ENCODE measurements around the gene SORL1. TPM values are rescaled to one million over a fixed set of nuclear protein-coding genes. Genes with fewer than 3 reads are reported as not detected.

Gene SORL1
- total RNA-seq, 2 donors from 2014 or later, result 66.1 to 121 TPM

GRCh38 chr11:121626507-121626875, 174.4 kb downstream of the SORL1 start:
- Histone ChIP-seq H3K27ac (no peak overlapping the region), H3K9me3 (no peaks in the 10 kb centered on the region), H3K27me3 (no peaks in the 10 kb centered on the region), H3K36me3 (no peaks in the 10 kb centered on the region), H3K4me1 (no peaks in the 10 kb centered on the region), H3K9ac (ENCODE audit: low read depth in 2 of 2, low read length in 2 of 2) (no peak overlapping the region), H3K4me3 (no peak overlapping the region)
- no peak for TF ChIP-seq CTCF (IDR thresholded peaks at IDR 0.05)
- DNase-seq, result no peak
- intact Hi-C loops (cut with DNase I), result no loop called here

- Histone ChIP-seq H3K4me3 (no peak overlapping the region), H3K4me1 (no peaks in the 10 kb centered on the region), H3K9ac (ENCODE audit: low read depth in 2 of 2, low read length in 2 of 2) (no peak overlapping the region), H3K27ac (no peak overlapping the region), H3K27me3 (no peaks in the 10 kb centered on the region), H3K9me3 (no peaks in the 10 kb centered on the region), H3K36me3 (no peaks in the 10 kb centered on the region)
- TF ChIP-seq CTCF (IDR thresholded peaks at IDR 0.05), result no peak
- DNase-seq, result no peak
- intact Hi-C loops (cut with DNase I), result no loop called here
Observed at GRCh38 chr11:121626980-121627379, 174.9 kb downstream of the SORL1 start.

- Histone ChIP-seq H3K27me3 (no peaks in the 10 kb centered on the region), H3K4me1 (no peaks in the 10 kb centered on the region), H3K27ac (no peak overlapping the region), H3K9me3 (no peaks in the 10 kb centered on the region), H3K9ac (ENCODE audit: low read depth in 2 of 2, low read length in 2 of 2) (no peak overlapping the region), H3K4me3 (no peak overlapping the region), H3K36me3 (no peaks in the 10 kb centered on the region)
- intact Hi-C loops (cut with DNase I), result no loop called here
- DNase-seq, result no peak
- no peak for TF ChIP-seq CTCF (IDR thresholded peaks at IDR 0.05)
Observed at GRCh38 chr11:121630041-121630440, 177.9 kb downstream of the SORL1 start.

GRCh38 chr11:121631456-121631855, 179.3 kb downstream of the SORL1 start:
- no peak overlapping the region for H3K27ac ChIP-seq
- no peak for DNase-seq
- H3K4me3 ChIP-seq, result no peak overlapping the region
- H3K4me1 ChIP-seq, result no peaks in the 10 kb centered on the region
- intact Hi-C loops (cut with DNase I), result no loop called here
- H3K9me3 ChIP-seq, result no peaks in the 10 kb centered on the region
- H3K9ac ChIP-seq (ENCODE audit: low read depth in 2 of 2, low read length in 2 of 2), result no peak overlapping the region
- H3K27me3 ChIP-seq, result no peaks in the 10 kb centered on the region
- H3K36me3 ChIP-seq, result no peaks in the 10 kb centered on the region
- no peak for TF ChIP-seq CTCF (IDR thresholded peaks at IDR 0.05)

GRCh38 chr11:121634273-121634672, 182.2 kb downstream of the SORL1 start:
- no peak for TF ChIP-seq CTCF (IDR thresholded peaks at IDR 0.05)
- Histone ChIP-seq H3K4me1 (no peaks in the 10 kb centered on the region), H3K27ac (no peak overlapping the region), H3K4me3 (no peak overlapping the region), H3K9me3 (no peaks in the 10 kb centered on the region), H3K9ac (ENCODE audit: low read depth in 2 of 2, low read length in 2 of 2) (no peak overlapping the region), H3K36me3 (no peaks in the 10 kb centered on the region), H3K27me3 (no peaks in the 10 kb centered on the region)
- DNase-seq, result no peak
- intact Hi-C loops (cut with DNase I), result no loop called here

- intact Hi-C loops (cut with DNase I), result no loop called here
- no peak for DNase-seq
- H3K27ac ChIP-seq, result no peak overlapping the region
- no peaks in the 10 kb centered on the region for H3K36me3 ChIP-seq
- no peak overlapping the region for H3K9ac ChIP-seq (ENCODE audit: low read depth in 2 of 2, low read length in 2 of 2)
- no peaks in the 10 kb centered on the region for H3K27me3 ChIP-seq
- H3K9me3 ChIP-seq, result no peaks in the 10 kb centered on the region
- no peak for TF ChIP-seq CTCF (IDR thresholded peaks at IDR 0.05)
- no peak overlapping the region for H3K4me3 ChIP-seq
- H3K4me1 ChIP-seq, result no peaks in the 10 kb centered on the region
Observed at GRCh38 chr11:121634889-121635288, 182.8 kb downstream of the SORL1 start.

Measured in colonic mucosa (tissue), 4 donors.